GM19099 (cell line): ENCODE data around the gene SMIM13.

ENCODE experiments used
- POLR2A ChIP-seq: IDR thresholded peaks from 3 replicates; pipeline ENCODE4 v1.6.1; 2011; ENCODE audit warnings: low read depth; ENCODE audit not compliant: insufficient read length; ENCODE audit errors: extremely low read depth

SMIM13 gene

GRCh38 chr6:11101417-11101816 lies 7.8 kb downstream of the SMIM13 start:
- TF ChIP-seq POLR2A, result no peak

- TF ChIP-seq POLR2A, result no peak
These were observed 9.4 kb downstream of the SMIM13 start for GRCh38 chr6:11103065-11103464.

- TF ChIP-seq POLR2A, result no peak
These were observed 15.1 kb downstream of the SMIM13 start for GRCh38 chr6:11108726-11109125.

- TF ChIP-seq POLR2A, result no peak
These were observed 17.5 kb downstream of the SMIM13 start, which contains the start of gene ERVFRD-1 for GRCh38 chr6:11110921-11111768. TSS of gene ERVFRD-1 (minus strand) at chr6:11111725. CDS start at chr6:11105310, 6,415 bp downstream.

GRCh38 chr6:11111769-11112437 lies 18.3 kb downstream of the SMIM13 start:
- TF ChIP-seq POLR2A, result no peak

- no peak for TF ChIP-seq POLR2A
These were observed 19.4 kb downstream of the SMIM13 start for GRCh38 chr6:11113038-11113437.

- no peak for TF ChIP-seq POLR2A
These were observed 26.8 kb downstream of the SMIM13 start for GRCh38 chr6:11120271-11121005.

GRCh38 chr6:11121851-11122250 lies 28.2 kb downstream of the SMIM13 start:
- TF ChIP-seq POLR2A, result no peak

GRCh38 chr6:11122380-11122779 lies 28.7 kb downstream of the SMIM13 start:
- no peak for TF ChIP-seq POLR2A

- no peak for TF ChIP-seq POLR2A
These were observed 30.3 kb downstream of the SMIM13 start for GRCh38 chr6:11123978-11124377.

- no peak for TF ChIP-seq POLR2A
These were observed 33.2 kb downstream of the SMIM13 start for GRCh38 chr6:11126876-11127275.

GRCh38 chr6:11128608-11129007 lies 35.0 kb downstream of the SMIM13 start:
- TF ChIP-seq POLR2A, result no peak

GRCh38 chr6:11129908-11130565 lies 36.4 kb downstream of the SMIM13 start:
- no peak for TF ChIP-seq POLR2A

GRCh38 chr6:11130605-11131004 lies 37.0 kb downstream of the SMIM13 start:
- no peak for TF ChIP-seq POLR2A
